Measurements from ENCODE around the gene SH3BGR. TPM values are rescaled to one million over a fixed set of nuclear protein-coding genes. Genes with fewer than 3 reads are reported as not detected.
A peak's percentile ranks its signal among the peaks of the same experiment; 100 is the strongest.

SH3BGR gene
- total RNA-seq, 1 donor from 2014 or later: 95.6 TPM

DNA sequence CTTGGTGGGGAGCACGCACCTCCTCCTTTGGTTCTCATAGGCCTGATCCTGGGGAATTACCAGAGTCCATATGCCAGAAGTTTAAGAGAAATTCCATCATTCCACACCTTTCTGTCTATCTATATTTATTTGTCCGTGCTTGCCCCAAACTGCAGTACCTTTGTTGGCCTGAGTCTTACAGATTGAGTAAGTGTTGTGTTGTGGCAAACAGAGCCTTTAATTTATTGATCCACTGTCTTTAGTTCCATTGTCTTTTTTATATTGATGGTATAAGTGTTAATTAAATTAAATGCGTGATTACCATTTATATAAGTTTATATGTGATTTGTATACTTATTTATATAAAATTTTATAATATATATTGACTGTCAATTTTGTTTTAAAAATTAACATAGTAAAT, 4.9 kb downstream of the SH3BGR start:
- DNase-seq: no peak

DNA sequence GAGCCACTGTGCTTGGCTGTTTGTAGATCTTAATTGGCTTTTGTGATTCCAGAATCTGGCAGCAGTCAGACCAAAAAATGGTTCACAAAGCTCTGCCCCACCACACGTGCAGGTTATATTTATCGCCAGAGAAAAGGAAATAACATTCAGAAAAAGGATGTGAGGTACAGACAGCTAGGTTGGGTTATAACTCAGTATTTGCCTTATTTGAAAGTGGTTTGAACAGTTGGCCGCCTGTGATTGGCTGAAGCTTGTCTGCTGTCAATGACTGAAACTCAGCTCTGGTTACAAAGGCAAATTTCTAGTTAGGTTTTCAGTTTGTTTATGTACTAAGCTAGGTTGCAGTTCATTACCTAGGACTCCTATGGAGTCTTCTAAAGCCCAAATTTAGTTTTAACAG, 9.6 kb downstream of the SH3BGR start:
- DNase-seq: no peak

DNA sequence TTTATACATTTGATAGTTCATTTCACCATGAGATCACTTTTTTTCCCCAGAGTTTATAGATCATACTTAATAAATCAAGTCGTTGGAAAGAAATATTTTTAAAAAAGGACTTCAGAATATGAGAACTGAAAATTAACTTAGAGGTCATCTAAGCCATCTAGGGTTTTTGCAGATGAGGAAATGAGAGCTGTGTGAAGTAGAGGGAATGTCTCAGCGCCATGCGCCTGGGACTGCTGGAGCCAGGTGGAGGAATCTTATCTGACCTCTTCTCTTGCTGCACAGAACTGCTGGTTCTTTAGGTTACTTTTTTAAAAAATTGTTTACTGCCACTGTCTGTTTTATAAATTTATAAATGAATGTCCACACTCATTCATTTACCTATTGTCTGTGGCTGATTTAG, 11.5 kb downstream of the SH3BGR start:
- no peak for DNase-seq

GRCh38 chr21:39466584-39466983, 14.8 kb downstream of the SH3BGR start:
- DNase-seq: no peak

DNA sequence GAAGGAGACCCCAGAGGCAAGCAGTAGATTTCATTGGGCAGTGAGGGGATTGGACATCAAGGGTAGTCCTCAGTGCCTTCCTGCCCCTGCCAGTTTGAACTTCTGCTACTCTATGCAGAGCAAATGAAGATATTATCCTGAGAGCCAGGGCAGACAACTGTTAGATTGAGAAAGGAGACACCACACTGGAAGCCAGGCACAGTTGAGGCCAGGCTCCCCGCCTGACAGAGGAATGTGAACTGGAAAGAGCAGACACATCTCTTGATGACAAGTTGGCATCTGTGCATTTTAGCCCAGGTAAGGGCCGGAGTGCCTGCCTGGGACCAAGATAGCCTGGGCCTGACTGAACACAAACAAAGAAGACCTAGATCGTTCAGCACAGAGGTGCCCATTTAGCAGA, 16.0 kb downstream of the SH3BGR start:
- DNase-seq: peak; percentile 35

- DNase-seq: no peak
Observed at GRCh38 chr21:39468559-39468958, 16.8 kb downstream of the SH3BGR start.

DNA sequence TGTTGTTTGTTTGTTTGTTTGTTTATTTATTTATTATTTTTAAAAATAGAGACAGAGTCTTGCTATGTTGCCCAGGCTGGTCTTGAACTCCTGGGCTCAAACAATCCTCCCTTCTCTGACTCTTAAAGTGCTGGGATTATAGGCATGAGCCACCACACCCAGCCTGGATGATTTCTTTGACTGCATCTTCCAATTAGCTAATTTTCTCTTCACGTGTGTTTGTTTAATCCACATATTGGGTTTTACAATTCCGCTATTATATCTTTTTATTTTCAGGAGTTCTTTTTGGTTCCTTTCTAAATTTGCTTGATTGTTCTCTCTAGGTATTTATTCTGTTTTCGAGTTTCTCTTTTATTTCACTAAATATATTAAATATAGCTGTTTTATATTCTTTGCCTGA, 19.8 kb downstream of the SH3BGR start:
- DNase-seq: no peak

DNA sequence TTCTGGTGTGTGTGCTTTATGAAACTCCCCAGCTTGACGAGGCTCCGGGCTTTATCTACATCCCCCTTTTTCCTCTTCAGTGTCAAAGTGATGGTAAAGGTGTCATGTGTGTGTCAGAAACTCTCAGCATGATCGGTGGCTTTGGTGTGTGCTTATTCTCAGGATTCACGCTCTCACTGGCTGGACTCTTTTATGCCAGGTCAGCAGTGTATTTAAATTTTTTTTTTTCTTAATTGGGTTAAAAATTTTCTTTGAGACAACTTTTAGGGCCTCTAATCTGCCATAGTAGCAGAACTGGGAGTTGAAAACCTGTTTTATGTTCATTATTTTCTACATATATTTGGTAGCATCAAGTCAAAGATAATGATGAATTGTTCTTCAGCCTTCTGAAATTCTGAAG, 21.0 kb downstream of the SH3BGR start:
- DNase-seq: no peak

DNA sequence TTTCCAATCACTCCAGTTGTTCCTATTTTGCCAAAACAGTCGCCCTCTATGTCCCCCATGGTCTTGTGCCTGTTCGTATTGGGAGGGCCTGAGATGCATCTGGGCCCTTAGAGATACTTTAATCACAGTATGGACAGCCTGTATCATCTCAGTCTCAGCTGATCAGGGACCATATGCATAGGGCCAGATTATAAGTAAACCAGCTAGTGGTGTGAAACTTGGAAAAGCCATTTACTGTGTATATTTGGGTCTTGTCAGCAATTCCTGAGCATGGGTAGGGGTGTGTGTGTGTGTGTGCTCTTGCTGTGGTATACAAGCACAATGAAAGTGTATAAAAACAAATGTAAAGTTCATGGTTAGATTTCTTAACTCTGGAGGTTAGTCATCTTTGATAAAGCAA, 22.8 kb downstream of the SH3BGR start:
- no peak for DNase-seq

DNA sequence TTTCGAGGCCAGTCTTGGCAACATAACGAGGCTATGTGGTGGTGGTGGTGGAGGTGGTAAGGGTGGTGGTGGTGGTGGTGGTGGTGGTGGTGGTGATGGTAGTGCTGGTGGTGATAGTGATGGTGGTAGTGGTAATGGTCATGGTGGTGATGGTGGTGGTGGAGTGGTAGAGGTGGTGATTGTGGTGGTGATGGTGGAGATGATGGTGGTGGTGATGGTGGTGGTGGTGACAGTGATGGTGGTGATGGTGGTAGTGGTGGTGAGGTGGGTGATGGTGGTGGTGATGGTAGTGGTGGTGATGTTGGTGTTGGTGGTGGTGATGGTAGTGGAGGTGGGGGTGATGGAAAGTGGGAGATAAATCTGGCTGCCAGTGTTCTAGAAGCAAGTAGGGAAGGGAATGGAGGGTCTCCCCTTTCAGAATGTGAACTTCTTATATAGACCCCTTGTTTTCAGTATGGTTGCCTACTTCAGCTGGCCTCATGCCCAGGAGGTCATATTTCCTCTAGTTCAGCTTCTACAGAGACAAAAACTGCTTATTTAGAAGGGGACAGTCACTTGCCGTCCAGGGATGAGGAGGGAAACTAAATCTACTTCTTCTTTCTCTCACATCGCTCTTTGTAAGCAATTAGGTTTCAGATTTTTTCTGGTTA, 27.5 kb downstream of the SH3BGR start:
- DNase-seq: peak; percentile 28

DNA sequence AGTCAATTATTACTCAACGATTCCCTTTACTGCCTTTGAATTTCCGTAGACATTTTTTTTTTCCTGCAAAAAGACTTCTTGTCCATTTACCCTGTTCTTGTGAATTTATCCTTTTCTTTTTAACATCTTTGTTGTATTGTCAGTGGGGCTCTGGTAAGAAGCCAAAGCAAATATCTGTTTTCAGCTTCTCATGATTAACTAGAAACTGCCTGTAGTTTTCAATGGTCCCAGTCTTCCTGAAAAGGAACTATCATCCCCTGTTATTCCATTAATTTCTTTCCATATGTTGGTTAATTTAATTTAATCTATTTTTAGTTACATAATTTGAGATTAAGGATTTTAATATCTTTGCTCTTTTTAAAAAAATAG, 28.0 kb downstream of the SH3BGR start:
- DNase-seq: no peak

DNA sequence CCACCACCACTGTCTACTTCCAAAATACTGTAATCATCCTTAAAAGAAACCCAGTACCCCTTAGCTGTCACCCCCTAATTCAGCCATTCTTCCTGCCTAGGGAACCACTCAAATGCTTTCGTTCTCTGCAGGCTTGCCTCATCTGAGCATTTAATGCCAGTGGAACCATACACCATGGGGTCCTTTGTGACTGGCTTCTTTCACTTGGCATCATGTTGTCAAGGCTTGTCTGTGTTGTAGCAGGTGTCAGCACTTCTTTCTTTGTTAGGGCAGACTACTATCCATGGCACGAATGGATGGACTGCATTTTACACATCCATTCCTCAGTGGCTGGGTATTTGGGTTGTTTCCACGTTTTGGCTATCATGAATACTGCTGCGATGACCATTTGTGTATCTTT, 28.5 kb downstream of the SH3BGR start:
- DNase-seq: no peak

GRCh38 chr21:39481886-39482285, 30.1 kb downstream of the SH3BGR start:
- no peak for DNase-seq

DNA sequence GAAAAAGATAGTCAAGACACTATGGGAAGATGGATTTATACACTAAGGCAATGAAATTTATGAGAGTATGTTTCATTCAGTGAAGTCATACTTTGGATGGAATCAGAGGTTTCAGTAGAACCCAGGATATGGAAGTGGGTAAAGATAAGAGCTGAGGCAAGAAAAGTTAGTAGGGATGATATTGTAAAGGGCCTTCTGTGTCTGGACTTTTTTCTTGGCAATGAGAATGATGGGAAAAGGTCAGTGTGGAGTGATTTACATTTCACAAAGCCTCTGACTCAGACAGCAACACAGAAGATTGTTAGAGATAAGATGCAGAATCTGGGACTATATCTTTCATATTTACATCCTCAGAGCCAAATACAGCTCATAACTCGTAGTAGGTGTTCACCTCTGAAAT, 32.1 kb downstream of the SH3BGR start:
- DNase-seq: no peak

- peak; percentile 26 for DNase-seq
Observed at GRCh38 chr21:39484711-39485276, 33.0 kb downstream of the SH3BGR start.

GRCh38 chr21:39489380-39489924, 37.7 kb downstream of the SH3BGR start:
- no peak for DNase-seq

DNA sequence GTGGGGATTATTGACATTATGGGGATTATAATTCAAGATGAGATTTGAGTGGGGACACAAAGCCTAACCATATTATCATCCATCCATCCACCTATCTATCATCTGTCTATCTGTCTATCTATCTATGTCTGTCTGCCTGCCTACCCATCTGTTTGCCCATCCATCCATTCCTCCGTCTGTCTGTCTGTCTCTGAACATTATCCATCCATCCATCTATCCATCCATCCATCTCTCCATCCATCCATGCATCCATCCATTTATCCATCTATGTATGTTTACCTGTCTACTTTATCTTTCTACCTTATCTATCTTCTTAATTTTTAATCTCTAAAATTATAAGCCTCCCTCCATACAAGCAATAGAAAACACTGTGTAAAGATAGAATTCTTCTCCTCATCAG, 47.4 kb downstream of the SH3BGR start:
- DNase-seq: no peak

DNA sequence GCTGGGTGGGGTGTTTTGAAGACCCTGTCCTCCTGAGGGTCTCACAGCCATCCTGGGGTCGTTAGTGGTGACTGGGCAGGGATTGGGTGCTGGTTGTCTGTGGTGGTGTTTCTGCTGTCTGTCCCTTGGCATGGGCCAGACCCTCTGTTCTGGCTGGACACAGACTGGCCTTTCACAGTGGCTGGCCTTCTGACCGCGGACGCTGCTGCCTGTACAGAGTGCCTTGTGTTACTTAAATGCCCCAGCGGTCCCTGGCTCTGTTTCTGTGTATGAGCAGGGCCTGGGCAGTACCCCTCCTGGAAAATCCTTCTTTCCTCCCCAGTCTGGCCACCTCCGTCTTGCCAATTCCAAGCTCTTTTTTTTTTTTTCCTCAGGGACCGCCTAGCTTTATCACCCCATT, 50.9 kb downstream of the SH3BGR start:
- DNase-seq: no peak

DNA sequence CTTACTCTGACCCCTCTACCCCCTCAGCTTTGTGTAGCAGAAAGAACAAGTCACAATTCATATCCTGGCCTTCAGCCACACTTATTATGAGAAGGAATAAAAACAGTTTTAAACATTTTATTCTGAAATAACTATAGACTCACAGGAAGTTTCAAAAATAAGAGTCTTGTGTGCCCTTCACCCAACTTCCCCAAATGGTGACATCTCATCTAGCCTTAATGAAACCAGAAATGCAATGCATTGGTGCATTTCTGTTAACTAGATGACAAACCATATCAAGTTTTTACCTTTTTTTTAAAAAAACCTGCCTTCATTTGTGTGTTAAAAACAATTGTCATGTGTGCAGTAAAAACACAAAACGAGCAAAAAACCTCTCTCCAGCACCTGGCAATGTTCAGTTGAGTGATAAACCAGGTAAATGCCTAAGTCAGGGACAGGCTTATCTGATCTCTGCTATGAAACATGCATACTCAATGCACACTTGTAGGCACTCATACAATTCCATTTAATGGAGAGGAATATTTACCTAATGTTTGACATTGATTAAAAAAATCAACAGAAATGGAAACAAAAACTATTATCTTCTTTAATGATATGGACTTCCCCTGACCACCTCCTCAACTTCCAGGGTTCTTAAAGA, 51.5 kb downstream of the SH3BGR start:
- no peak for DNase-seq

DNA sequence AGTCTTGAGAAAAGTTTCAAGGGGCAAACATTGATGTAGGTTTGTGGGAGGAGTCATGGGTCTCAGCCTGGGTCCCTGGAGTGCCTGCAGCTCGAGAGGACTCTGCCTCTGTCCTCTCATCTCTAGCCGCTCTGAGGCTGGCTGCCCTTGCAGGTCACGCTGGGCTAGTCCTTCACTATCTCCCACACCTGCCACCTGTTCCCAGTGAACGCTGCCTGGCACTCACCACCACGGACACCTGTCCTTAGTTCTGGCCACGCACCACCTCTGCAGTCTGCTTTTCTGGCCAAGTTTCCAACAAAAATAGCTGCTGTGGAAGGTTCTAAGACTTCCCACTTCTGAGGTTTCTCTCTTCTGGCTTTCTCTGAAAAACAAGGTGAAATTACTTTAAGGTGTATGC, 52.5 kb downstream of the SH3BGR start:
- DNase-seq: no peak

DNA sequence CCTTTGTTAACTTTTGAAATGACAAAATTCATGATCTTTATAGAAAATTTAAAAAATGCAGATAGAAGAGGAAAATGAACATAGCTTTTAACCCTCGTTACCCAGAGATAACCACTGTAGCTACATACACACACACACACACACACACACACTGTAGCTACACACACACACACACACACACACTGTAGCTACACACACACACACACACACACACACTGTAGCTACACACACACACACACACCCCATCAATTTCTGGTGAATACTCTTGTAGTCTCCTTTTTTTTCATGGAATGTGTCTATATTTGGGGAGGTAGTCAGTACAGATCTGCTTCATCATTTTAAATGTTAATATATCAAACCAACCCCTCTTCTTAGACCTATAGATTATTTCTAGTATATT, 58.5 kb downstream of the SH3BGR start:
- no peak for DNase-seq

DNA sequence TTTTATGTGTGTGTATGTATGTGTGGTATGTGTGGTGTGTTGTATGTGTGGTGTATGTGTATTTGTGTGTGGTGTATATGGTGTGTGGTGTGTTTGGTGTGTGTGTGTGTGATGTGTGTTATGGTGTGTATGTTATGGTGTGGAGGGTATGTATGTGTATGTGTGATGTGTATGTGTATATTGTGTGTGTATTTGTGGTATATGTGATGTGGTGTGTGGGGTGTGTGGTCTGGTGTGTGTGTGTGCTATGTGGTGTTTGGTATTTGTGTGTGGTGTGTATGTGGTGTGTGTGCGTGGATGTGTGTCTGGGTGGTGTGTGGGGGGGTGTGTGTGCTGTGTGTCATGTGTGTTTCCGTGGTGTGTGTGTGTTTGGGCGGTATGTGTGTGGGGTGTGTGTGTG, 59.3 kb downstream of the SH3BGR start:
- no peak for DNase-seq

GRCh38 chr21:39513735-39514134, 62.0 kb downstream of the SH3BGR start:
- no peak for DNase-seq

Data from tongue (tissue), 2 donors.